ENCODE results near the gene TICAM1.

DNA sequence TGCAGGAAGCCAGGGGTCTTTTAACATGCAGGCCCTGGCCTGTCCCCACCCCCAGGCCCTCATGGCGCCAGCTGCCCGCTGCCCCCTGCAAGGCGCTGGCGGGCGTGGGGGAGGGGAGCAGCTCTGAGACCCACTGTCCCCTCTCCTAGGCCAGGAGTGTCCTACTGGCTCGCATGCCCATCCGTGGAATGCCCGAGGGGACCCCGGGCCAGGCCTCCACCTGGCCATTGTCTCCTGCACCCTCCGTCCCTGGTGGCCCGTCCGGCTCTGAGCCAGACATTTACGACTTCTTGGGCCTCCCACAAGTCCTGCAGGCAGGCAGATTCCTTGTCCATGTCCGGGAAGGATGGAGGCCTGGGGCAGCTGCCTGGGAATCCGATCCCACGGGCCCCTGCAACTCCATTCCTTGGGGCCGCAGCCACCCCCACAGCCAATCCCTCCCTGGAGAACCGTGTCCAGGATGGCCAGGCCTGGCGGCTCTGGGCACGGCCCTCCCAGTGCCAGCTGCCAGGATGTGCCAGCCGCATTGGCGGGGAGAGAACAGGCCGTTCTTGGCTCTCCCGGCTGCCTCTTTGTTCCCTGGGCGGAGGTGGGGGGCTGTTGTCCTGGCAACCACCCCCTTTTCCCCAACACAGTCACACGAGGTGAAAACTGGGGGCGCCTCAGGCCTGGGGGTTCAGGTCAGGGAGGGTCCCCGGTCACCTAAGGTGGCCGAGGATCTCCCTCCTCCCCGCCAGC lies 46.4 kb upstream of the TICAM1 start:
- no peak for TF ChIP-seq EZH2 (IDR thresholded peaks at IDR 0.05; ENCODE audit: borderline replicate concordance)
- TF ChIP-seq, protein P1, sequence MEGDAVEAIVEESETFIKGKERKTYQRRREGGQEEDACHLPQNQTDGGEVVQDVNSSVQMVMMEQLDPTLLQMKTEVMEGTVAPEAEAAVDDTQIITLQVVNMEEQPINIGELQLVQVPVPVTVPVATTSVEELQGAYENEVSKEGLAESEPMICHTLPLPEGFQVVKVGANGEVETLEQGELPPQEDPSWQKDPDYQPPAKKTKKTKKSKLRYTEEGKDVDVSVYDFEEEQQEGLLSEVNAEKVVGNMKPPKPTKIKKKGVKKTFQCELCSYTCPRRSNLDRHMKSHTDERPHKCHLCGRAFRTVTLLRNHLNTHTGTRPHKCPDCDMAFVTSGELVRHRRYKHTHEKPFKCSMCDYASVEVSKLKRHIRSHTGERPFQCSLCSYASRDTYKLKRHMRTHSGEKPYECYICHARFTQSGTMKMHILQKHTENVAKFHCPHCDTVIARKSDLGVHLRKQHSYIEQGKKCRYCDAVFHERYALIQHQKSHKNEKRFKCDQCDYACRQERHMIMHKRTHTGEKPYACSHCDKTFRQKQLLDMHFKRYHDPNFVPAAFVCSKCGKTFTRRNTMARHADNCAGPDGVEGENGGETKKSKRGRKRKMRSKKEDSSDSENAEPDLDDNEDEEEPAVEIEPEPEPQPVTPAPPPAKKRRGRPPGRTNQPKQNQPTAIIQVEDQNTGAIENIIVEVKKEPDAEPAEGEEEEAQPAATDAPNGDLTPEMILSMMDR (IDR thresholded peaks at IDR 0.05; ENCODE audit: poor library complexity): no peak
- TF ChIP-seq EZH2phosphoT487 (IDR thresholded peaks at IDR 0.05; ENCODE audit: low read depth, severe bottlenecking, unreplicated experiment): no peak

Measured in hepatocyte (in vitro differentiated cells).